ENCODE results near the gene KRT76.

The KRT76 gene

DNA sequence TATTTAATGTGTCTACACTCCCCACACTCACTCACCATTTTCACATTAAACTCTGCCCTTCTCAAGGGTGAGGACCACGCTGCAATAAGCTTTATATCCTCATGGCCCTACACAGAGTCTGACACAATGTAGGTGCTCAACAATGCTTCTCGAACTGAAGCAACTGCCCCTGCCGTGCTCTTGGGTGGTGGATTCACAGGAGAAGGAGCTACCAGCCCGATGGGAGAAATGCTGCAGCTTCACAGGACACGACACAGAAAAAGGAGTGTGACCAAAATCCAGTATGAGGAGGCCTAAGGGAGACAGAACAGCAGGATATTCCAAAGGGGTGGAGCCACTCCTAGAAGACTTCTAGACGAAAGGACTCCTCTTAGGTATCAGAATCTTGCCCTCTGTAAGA, 25.3 kb upstream of the KRT76 start:
- H3K4me1 ChIP-seq (ENCODE audit: control insufficient read depth, insufficient read depth, low read length), result peaks cover 25% of the 10 kb centered on the region
- no peak overlapping the region for H3K9ac ChIP-seq (ENCODE audit: low read depth, low read length)
- H3K9me3 ChIP-seq (ENCODE audit: control insufficient read depth, insufficient read depth, low read length), result no peaks in the 10 kb centered on the region
- H3K36me3 ChIP-seq (ENCODE audit: control insufficient read depth, insufficient read depth, low read length), result no peaks in the 10 kb centered on the region
- H3K27ac ChIP-seq (ENCODE audit: low read depth, low read length), result no peak overlapping the region
- no peaks in the 10 kb centered on the region for H3K27me3 ChIP-seq (ENCODE audit: control insufficient read depth, insufficient read depth, low read length)
- H3K4me3 ChIP-seq (ENCODE audit: low read depth, low read length), result no peak overlapping the region

DNA sequence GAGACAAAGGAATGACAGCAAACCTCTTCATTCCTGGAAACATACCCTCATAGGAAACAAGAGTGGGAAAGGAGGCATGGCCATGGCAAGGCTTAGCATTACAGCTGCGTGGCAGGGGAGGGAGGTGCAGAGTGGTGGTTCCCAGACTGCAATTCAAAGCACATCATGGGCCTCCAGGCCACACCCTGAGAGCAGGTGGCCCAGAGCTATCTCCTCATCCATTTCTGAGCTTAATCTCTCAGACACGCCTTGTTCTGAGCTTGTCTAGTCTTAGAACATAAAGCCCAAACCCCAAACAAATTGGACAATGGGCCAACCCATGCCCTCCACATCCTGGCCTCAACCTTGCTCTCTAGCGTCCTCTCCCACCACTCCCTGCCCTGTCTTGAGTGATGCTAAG, 24.6 kb upstream of the KRT76 start:
- no peaks in the 10 kb centered on the region for H3K9me3 ChIP-seq (ENCODE audit: control insufficient read depth, insufficient read depth, low read length)
- H3K4me1 ChIP-seq (ENCODE audit: control insufficient read depth, insufficient read depth, low read length), result peaks cover 25% of the 10 kb centered on the region
- no peak overlapping the region for H3K4me3 ChIP-seq (ENCODE audit: low read depth, low read length)
- no peak overlapping the region for H3K9ac ChIP-seq (ENCODE audit: low read depth, low read length)
- no peaks in the 10 kb centered on the region for H3K27me3 ChIP-seq (ENCODE audit: control insufficient read depth, insufficient read depth, low read length)
- no peaks in the 10 kb centered on the region for H3K36me3 ChIP-seq (ENCODE audit: control insufficient read depth, insufficient read depth, low read length)
- H3K27ac ChIP-seq (ENCODE audit: low read depth, low read length), result no peak overlapping the region

DNA sequence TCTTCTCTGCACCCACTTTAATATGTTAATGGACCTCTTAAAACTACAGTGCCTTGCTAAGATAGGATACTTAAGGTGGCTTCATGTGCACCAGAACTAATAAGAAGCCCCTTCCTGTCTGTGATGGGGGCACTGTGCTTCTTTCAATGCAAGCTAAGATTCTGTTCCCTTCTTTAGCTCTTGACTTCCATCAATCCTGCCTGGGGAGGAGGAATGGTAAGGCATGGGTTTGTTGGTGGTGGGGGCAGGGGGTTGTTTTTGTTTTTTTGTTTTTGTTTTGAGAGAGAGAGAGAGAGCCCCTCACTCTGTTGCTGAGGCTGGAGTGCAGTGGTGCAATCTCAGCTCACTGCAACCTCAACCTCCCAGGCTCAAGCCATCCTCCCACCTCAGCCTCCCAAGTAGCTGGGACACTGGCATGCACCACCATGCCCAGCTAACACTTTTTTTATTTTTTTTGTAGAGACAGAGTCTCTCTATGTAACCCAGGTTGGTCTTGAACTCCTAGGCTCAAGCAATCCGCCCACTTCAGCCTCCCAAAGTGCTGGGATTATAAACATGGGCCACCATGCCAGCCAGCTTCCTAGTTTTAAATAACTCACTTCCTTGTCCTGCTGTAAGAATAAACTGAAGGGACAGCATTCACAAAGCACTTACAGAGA, 23.2 kb upstream of the KRT76 start:
- Histone ChIP-seq H3K9ac (ENCODE audit: low read depth, low read length) (no peak overlapping the region), H3K9me3 (ENCODE audit: control insufficient read depth, insufficient read depth, low read length) (no peaks in the 10 kb centered on the region), H3K27ac (ENCODE audit: low read depth, low read length) (no peak overlapping the region), H3K27me3 (ENCODE audit: control insufficient read depth, insufficient read depth, low read length) (no peaks in the 10 kb centered on the region), H3K36me3 (ENCODE audit: control insufficient read depth, insufficient read depth, low read length) (no peaks in the 10 kb centered on the region), H3K4me3 (ENCODE audit: low read depth, low read length) (no peak overlapping the region), H3K4me1 (ENCODE audit: control insufficient read depth, insufficient read depth, low read length) (peaks cover 22% of the 10 kb centered on the region)

DNA sequence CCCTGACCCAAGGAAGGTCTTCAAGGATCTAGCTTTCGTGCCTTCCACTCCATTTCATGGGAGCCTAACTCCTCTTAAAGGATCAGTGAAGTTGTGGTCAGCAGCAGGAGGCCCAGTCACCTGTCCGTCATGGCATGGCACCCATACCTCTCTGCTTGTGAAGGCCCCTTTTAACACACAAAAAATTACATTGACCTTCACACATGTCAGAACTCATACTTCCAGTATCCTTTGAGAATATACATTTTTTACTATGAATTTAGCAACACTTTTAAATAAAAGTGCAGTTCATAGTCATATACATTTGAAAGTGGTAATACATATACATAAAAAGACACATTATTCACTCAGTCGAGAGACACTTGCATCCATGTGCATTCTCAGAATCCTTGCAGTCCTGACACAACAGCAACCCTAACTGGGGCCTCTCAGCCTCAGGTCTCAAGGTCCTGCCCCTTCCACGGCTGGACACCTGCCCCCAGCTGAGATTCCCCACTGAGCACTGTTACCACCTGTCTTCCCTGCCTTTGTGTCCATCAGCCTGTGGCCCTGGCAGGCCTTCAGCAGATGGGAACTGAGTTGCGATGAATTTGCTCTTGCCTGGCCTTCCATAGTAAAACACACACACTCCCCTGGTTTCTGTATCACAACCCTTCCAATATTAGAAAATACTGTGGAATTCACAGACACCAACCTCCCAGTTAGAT, 22.5 kb upstream of the KRT76 start:
- H3K36me3 ChIP-seq (ENCODE audit: control insufficient read depth, insufficient read depth, low read length), result no peaks in the 10 kb centered on the region

GRCh38 chr12:52798671-52799504, 21.7 kb upstream of the KRT76 start:
- Histone ChIP-seq H3K36me3 (ENCODE audit: control insufficient read depth, insufficient read depth, low read length) (no peaks in the 10 kb centered on the region), H3K4me1 (ENCODE audit: control insufficient read depth, insufficient read depth, low read length) (peaks cover 15% of the 10 kb centered on the region), H3K27me3 (ENCODE audit: control insufficient read depth, insufficient read depth, low read length) (no peaks in the 10 kb centered on the region), H3K9me3 (ENCODE audit: control insufficient read depth, insufficient read depth, low read length) (no peaks in the 10 kb centered on the region), H3K9ac (ENCODE audit: low read depth, low read length) (no peak overlapping the region), H3K27ac (ENCODE audit: low read depth, low read length) (no peak overlapping the region), H3K4me3 (ENCODE audit: low read depth, low read length) (no peak overlapping the region)

More for the DNA sequence above, 22.5 kb upstream of the KRT76 start:
- Histone ChIP-seq H3K27ac (ENCODE audit: low read depth, low read length) (no peak overlapping the region), H3K9me3 (ENCODE audit: control insufficient read depth, insufficient read depth, low read length) (no peaks in the 10 kb centered on the region), H3K9ac (ENCODE audit: low read depth, low read length) (no peak overlapping the region), H3K4me1 (ENCODE audit: control insufficient read depth, insufficient read depth, low read length) (peaks cover 15% of the 10 kb centered on the region), H3K4me3 (ENCODE audit: low read depth, low read length) (no peak overlapping the region), H3K27me3 (ENCODE audit: control insufficient read depth, insufficient read depth, low read length) (no peaks in the 10 kb centered on the region)

DNA sequence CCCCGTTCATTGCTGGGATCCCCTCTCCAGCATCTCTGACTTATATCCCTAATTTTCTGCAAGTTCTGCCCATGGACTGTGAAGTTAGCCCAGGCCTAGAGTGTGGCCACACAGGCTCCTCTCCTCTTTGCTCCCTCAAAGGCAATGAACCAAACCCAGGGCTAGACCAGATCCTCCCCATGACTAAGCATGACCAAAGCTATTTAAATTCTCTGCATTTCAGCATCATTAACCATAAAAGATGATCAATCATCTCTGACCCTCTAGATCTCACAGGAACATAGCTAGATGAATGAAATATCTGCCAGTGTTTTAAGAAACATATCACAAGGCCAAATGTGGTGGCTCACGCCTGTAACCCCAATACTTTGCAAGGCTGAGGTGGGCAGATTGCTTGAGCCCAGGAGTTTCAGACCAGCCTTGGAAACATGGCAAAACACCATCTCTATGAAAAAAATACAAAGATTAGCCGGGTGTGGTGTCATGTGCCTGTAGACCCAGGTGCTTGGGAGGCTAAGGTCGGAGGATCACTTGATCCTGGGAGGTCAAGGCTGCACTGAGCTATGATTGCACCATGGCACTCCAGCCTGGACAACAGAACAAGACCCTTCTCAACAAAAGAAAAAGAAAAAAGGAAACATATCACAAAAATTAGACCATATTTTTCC, 21.0 kb upstream of the KRT76 start:
- no peaks in the 10 kb centered on the region for H3K9me3 ChIP-seq (ENCODE audit: control insufficient read depth, insufficient read depth, low read length)
- H3K27me3 ChIP-seq (ENCODE audit: control insufficient read depth, insufficient read depth, low read length), result no peaks in the 10 kb centered on the region
- H3K4me3 ChIP-seq (ENCODE audit: low read depth, low read length), result no peak overlapping the region
- H3K27ac ChIP-seq (ENCODE audit: low read depth, low read length), result no peak overlapping the region
- peaks cover 15% of the 10 kb centered on the region for H3K4me1 ChIP-seq (ENCODE audit: control insufficient read depth, insufficient read depth, low read length)
- no peaks in the 10 kb centered on the region for H3K36me3 ChIP-seq (ENCODE audit: control insufficient read depth, insufficient read depth, low read length)
- no peak overlapping the region for H3K9ac ChIP-seq (ENCODE audit: low read depth, low read length)

DNA sequence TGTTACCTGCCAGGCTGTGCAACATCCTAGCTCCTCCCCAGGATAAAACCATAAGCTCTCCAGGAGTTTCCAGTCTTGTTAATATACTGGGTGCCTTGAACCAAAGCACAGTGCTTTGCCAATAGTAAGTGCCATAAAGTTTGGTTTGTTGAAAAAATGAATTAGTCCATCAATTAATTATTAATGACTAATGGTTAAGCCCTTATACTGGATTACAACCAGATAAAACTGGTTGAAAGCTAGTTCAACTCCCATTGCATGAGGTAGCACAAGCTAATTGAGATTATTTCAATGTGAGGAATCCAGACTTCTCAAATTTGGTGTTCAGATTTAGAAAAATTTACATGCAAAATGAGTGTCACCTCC, 20.4 kb upstream of the KRT76 start:
- H3K36me3 ChIP-seq (ENCODE audit: control insufficient read depth, insufficient read depth, low read length), result no peaks in the 10 kb centered on the region
- H3K9me3 ChIP-seq (ENCODE audit: control insufficient read depth, insufficient read depth, low read length), result no peaks in the 10 kb centered on the region
- peaks cover 15% of the 10 kb centered on the region for H3K4me1 ChIP-seq (ENCODE audit: control insufficient read depth, insufficient read depth, low read length)
- no peak overlapping the region for H3K27ac ChIP-seq (ENCODE audit: low read depth, low read length)
- no peak overlapping the region for H3K4me3 ChIP-seq (ENCODE audit: low read depth, low read length)
- H3K27me3 ChIP-seq (ENCODE audit: control insufficient read depth, insufficient read depth, low read length), result no peaks in the 10 kb centered on the region
- H3K9ac ChIP-seq (ENCODE audit: low read depth, low read length), result no peak overlapping the region

DNA sequence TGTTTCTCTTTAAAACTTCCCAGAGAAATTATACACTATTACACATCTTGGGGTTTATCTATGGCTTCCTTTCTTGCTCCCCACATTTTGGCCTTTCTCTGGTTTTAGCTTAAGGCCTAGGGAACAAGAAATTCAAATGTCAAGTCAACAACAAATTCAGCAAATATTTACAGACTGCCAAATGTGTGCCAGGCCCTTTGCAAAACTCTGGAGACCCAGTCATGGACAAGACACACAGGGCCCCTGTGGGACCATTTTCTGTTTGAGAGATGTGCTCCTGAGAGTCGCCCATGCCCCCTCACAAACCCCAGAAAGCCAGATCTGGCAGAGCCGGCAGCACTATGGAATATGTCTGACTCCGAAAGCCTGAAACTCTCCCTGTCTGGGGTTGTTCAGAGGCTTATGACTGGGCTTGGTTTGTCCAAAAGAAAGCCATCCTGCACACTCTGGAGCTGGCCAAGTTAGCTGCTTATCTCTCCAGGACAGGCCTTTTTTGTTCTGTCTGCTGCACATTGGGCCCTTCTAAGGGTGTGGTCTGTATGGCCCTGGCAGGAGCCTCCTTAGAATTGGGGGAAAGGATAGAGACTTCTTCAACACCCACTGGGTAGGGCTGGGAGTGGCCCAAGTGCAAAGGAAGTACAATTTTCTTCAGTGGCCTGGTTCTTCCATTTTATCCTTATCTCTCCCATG, 19.8 kb upstream of the KRT76 start:
- Histone ChIP-seq H3K9ac (ENCODE audit: low read depth, low read length) (no peak overlapping the region), H3K4me1 (ENCODE audit: control insufficient read depth, insufficient read depth, low read length) (peaks cover 15% of the 10 kb centered on the region), H3K27me3 (ENCODE audit: control insufficient read depth, insufficient read depth, low read length) (no peaks in the 10 kb centered on the region)

GRCh38 chr12:52796429-52796794, 19.3 kb upstream of the KRT76 start:
- H3K4me1 ChIP-seq (ENCODE audit: control insufficient read depth, insufficient read depth, low read length), result peaks cover 15% of the 10 kb centered on the region
- no peak overlapping the region for H3K9ac ChIP-seq (ENCODE audit: low read depth, low read length)
- H3K9me3 ChIP-seq (ENCODE audit: control insufficient read depth, insufficient read depth, low read length), result no peaks in the 10 kb centered on the region
- H3K27me3 ChIP-seq (ENCODE audit: control insufficient read depth, insufficient read depth, low read length), result no peaks in the 10 kb centered on the region
- no peak overlapping the region for H3K27ac ChIP-seq (ENCODE audit: low read depth, low read length)
- H3K36me3 ChIP-seq (ENCODE audit: control insufficient read depth, insufficient read depth, low read length), result no peaks in the 10 kb centered on the region
- no peak overlapping the region for H3K4me3 ChIP-seq (ENCODE audit: low read depth, low read length)

More for the DNA sequence above, 19.8 kb upstream of the KRT76 start:
- no peak overlapping the region for H3K4me3 ChIP-seq (ENCODE audit: low read depth, low read length)
- H3K9me3 ChIP-seq (ENCODE audit: control insufficient read depth, insufficient read depth, low read length), result no peaks in the 10 kb centered on the region
- no peaks in the 10 kb centered on the region for H3K36me3 ChIP-seq (ENCODE audit: control insufficient read depth, insufficient read depth, low read length)
- H3K27ac ChIP-seq (ENCODE audit: low read depth, low read length), result no peak overlapping the region

- H3K27me3 ChIP-seq (ENCODE audit: control insufficient read depth, insufficient read depth, low read length), result no peaks in the 10 kb centered on the region
- no peak within 1 kb of the TSS for H3K4me3 ChIP-seq (ENCODE audit: low read depth, low read length)
- H3K9me3 ChIP-seq (ENCODE audit: control insufficient read depth, insufficient read depth, low read length), result no peaks in the 10 kb centered on the region
- H3K4me1 ChIP-seq (ENCODE audit: control insufficient read depth, insufficient read depth, low read length), result peaks cover 15% of the 10 kb centered on the region
- H3K9ac ChIP-seq (ENCODE audit: low read depth, low read length), result no peak within 1 kb of the TSS
- H3K36me3 ChIP-seq (ENCODE audit: control insufficient read depth, insufficient read depth, low read length), result no peaks in the 10 kb centered on the region
- H3K27ac ChIP-seq (ENCODE audit: low read depth, low read length), result no peak within 1 kb of the TSS
Observed at GRCh38 chr12:52795694-52796428, 18.7 kb upstream of the KRT76 start, which contains the start of gene KRT3. Gene KRT3, minus strand, starts transcription at chr12:52796117. Its CDS starts 75 bp downstream, at chr12:52796042.
